ENCODE data around the gene HELQ.

The HELQ gene

GRCh38 chr4:83456184-83456501 is 520 bp upstream of the HELQ start:
- no peak for DNase-seq (ENCODE audit: low spot score)
- TF ChIP-seq CTCF (IDR thresholded peaks at IDR 0.05; ENCODE audit: extremely low read depth, missing control alignments), result no peak

GRCh38 chr4:83454686-83455085 is 937 bp downstream of the HELQ start:
- DNase-seq (ENCODE audit: low spot score), result no peak
- TF ChIP-seq CTCF (IDR thresholded peaks at IDR 0.05; ENCODE audit: extremely low read depth, missing control alignments), result no peak

GRCh38 chr4:83449009-83449408 is 6.6 kb downstream of the HELQ start:
- no peak for TF ChIP-seq CTCF (IDR thresholded peaks at IDR 0.05; ENCODE audit: extremely low read depth, missing control alignments)
- DNase-seq (ENCODE audit: low spot score), result no peak

- no peak for TF ChIP-seq CTCF (IDR thresholded peaks at IDR 0.05; ENCODE audit: extremely low read depth, missing control alignments)
- no peak for DNase-seq (ENCODE audit: low spot score)
Measured at GRCh38 chr4:83440899-83441298, 14.7 kb downstream of the HELQ start.

- no peak for DNase-seq (ENCODE audit: low spot score)
- TF ChIP-seq CTCF (IDR thresholded peaks at IDR 0.05; ENCODE audit: extremely low read depth, missing control alignments), result no peak
Measured at GRCh38 chr4:83440148-83440814, 15.3 kb downstream of the HELQ start.

GRCh38 chr4:83438719-83439118 is 16.9 kb downstream of the HELQ start:
- no peak for DNase-seq (ENCODE audit: low spot score)
- TF ChIP-seq CTCF (IDR thresholded peaks at IDR 0.05; ENCODE audit: extremely low read depth, missing control alignments), result no peak

- no peak for TF ChIP-seq CTCF (IDR thresholded peaks at IDR 0.05; ENCODE audit: extremely low read depth, missing control alignments)
- no peak for DNase-seq (ENCODE audit: low spot score)
Measured at GRCh38 chr4:83436680-83437079, 18.9 kb downstream of the HELQ start.

All from GM20000 (cell line).